Measurements from ENCODE around the gene BCL7C. TPM values are rescaled to one million over a fixed set of nuclear protein-coding genes. Genes with fewer than 3 reads are reported as not detected.

Gene BCL7C
- polyA plus RNA-seq, 2 of the 4 experiments (the other 2 are of a cell fraction): 10.8 to 12.9 TPM

DNA sequence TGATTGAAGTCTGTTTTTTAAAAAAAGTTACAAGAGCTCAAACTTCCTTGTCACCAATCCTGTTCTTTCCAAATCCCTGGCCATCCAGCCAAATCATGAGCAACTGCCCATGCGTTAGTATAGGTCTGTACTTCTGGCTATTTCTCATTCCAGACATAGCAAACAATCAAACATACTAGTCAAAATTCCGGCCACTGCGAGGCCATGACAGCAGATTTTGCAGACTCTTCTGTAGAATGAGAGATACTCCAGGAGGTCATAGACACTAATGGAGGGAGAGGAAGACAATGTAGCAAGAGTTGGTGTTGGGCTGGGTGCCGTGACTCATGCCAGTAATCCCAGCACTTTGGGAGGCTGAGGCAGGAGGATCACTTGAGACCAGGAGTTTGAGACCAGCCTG, 50.9 kb downstream of the BCL7C start:
- DNase-seq (ENCODE audit: low read depth in 1 of 2, low spot score in 1 of 2) (no peak), ATAC-seq (no peak), FAIRE-seq (no peak)
- Histone ChIP-seq H3K4me2 (no peak overlapping the region), H3K4me3 (no peak overlapping the region), H3K27ac (no peak overlapping the region), H3K4me1 (peaks cover 20% of the 10 kb centered on the region), H3K9me3 (no peaks in the 10 kb centered on the region)
- 71% methylated on average over 4 of the region's 4 CpGs for WGBS (ENCODE audit: missing lambda C conversion rate)
- ChIA-PET CTCF (interaction anchor here (0.9 to 4.9 kb wide), 6 partner anchors 9 to 98 kb away, joined by 3 to 40 read pairs (median 4); no protein-coding TSS in a partner anchor), POLR2A (no interaction called here)
- TF ChIP-seq HDAC2 (IDR thresholded peaks at IDR 0.05) (no peak), CBX8 (IDR thresholded peaks at IDR 0.05) (no peak), RNF2 (IDR thresholded peaks at IDR 0.05; ENCODE audit: borderline replicate concordance, low read depth) (no peak), HOXB5 (CRISPR knock-in tag; IDR thresholded peaks at IDR 0.05) (no peak), ZFP36 (IDR thresholded peaks at IDR 0.05; ENCODE audit: borderline replicate concordance, partially characterized antibody) (no peak), CBX2 (IDR thresholded peaks at IDR 0.05; ENCODE audit: borderline replicate concordance, low read depth) (no peak), MAFK (IDR thresholded peaks at IDR 0.05; ENCODE audit: partially characterized antibody) (no peak), FOSB (CRISPR knock-in tag; IDR thresholded peaks at IDR 0.05) (no peak)
- TF ChIP-seq, protein P1, sequence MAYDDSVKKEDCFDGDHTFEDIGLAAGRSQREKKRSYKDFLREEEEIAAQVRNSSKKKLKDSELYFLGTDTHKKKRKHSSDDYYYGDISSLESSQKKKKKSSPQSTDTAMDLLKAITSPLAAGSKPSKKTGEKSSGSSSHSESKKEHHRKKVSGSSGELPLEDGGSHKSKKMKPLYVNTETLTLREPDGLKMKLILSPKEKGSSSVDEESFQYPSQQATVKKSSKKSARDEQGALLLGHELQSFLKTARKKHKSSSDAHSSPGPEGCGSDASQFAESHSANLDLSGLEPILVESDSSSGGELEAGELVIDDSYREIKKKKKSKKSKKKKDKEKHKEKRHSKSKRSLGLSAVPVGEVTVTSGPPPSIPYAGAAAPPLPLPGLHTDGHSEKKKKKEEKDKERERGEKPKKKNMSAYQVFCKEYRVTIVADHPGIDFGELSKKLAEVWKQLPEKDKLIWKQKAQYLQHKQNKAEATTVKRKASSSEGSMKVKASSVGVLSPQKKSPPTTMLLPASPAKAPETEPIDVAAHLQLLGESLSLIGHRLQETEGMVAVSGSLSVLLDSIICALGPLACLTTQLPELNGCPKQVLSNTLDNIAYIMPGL (CRISPR knock-in tag; IDR thresholded peaks at IDR 0.05; ENCODE audit: borderline replicate concordance): no peak

DNA sequence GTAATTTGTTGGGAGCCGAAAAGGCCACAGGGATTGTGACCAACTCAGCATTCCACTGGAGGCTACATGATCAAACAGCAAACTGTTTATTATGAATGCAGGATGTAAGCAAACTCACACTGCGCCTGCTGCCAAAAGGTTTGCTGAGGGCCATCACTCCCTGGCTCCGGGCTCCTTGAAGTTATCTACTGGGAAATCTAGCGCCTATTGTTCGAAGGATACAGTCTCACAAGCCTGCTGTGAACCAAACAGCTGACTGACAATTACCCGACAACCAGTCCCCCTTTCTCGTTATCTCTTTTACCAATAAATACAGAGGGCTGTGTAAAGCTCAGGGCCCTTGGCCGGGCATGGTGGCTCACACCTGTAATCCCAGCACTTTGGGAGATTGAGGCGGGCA, 52.5 kb downstream of the BCL7C start:
- Histone ChIP-seq H3K4me1 (peaks cover 20% of the 10 kb centered on the region), H3K4me2 (no peak overlapping the region), H3K9me3 (no peaks in the 10 kb centered on the region), H3K4me3 (no peak overlapping the region), H3K27ac (no peak overlapping the region)
- no peak for TF ChIP-seq KDM5A (IDR thresholded peaks at IDR 0.05)
- TF ChIP-seq MAFK (IDR thresholded peaks at IDR 0.05; ENCODE audit: partially characterized antibody): no peak
- TF ChIP-seq RFX5 (IDR thresholded peaks at IDR 0.05): no peak
- no peak for TF ChIP-seq FOSB (CRISPR knock-in tag; IDR thresholded peaks at IDR 0.05)
- no peak for TF ChIP-seq ZSCAN20 (CRISPR knock-in tag; IDR thresholded peaks at IDR 0.05)
- TF ChIP-seq FOSL2 (IDR thresholded peaks at IDR 0.05): no peak
- no peak for TF ChIP-seq FOSL2 (CRISPR knock-in tag; IDR thresholded peaks at IDR 0.05)
- no peak for TF ChIP-seq GATA3 (IDR thresholded peaks at IDR 0.05; ENCODE audit: borderline replicate concordance)
- no peak for TF ChIP-seq HDAC2 (IDR thresholded peaks at IDR 0.05)
- no peak for TF ChIP-seq HOXB13 (CRISPR knock-in tag; IDR thresholded peaks at IDR 0.05; ENCODE audit: low read depth)
- TF ChIP-seq PHF8 (IDR thresholded peaks at IDR 0.05; ENCODE audit: borderline replicate concordance, low read depth): no peak
- no peak for TF ChIP-seq MYC (IDR thresholded peaks at IDR 0.05; ENCODE audit: borderline replicate concordance, low read length)
- TF ChIP-seq, protein P2, sequence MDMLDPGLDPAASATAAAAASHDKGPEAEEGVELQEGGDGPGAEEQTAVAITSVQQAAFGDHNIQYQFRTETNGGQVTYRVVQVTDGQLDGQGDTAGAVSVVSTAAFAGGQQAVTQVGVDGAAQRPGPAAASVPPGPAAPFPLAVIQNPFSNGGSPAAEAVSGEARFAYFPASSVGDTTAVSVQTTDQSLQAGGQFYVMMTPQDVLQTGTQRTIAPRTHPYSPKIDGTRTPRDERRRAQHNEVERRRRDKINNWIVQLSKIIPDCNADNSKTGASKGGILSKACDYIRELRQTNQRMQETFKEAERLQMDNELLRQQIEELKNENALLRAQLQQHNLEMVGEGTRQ (IDR thresholded peaks at IDR 0.05): no peak
- TF ChIP-seq EHMT2 (IDR thresholded peaks at IDR 0.05; ENCODE audit: low read depth): no peak
- no peak for TF ChIP-seq RAD21 (conservative IDR thresholded peaks at IDR 0.05 in 1 of 2, IDR thresholded peaks at IDR 0.05 in 1 of 2)
- no peak for TF ChIP-seq JUNB (IDR thresholded peaks at IDR 0.05)
- no peak for TF ChIP-seq POLR2AphosphoS2 (conservative IDR thresholded peaks at IDR 0.05; ENCODE audit: low read length)
- no peak for TF ChIP-seq HOXA7 (CRISPR knock-in tag; IDR thresholded peaks at IDR 0.05)
- DNase-seq (ENCODE audit: low read depth in 1 of 2, low spot score in 1 of 2) (no peak), FAIRE-seq (no peak), ATAC-seq (no peak)
- WGBS (ENCODE audit: missing lambda C conversion rate): 83% methylated on average over 9 of the region's 9 CpGs
- ChIA-PET CTCF (interaction anchor here (1.1 to 4.9 kb wide), 4 partner anchors 16 to 61 kb away, joined by 4 to 17 read pairs (median 4); no protein-coding TSS in a partner anchor), POLR2A (no interaction called here)

All from A549 (cell line).